GM19324 (cell line): Measurements from ENCODE around the gene CACNG8.
"Not testable (repeated sequence)": the region's sequence is repeated elsewhere in the genome, so short reads cannot be mapped to it uniquely, and the experiment has no call there.

Source experiments
- ATAC-seq: cut with Tn5 transposase; IDR thresholded peaks from one replicate; pipeline ENCODE4 v1.9.1; 2021; ENCODE audit warnings: mild to moderate bottlenecking, moderate library complexity; ENCODE audit not compliant: unreplicated experiment, low FRiP score

Gene CACNG8

DNA sequence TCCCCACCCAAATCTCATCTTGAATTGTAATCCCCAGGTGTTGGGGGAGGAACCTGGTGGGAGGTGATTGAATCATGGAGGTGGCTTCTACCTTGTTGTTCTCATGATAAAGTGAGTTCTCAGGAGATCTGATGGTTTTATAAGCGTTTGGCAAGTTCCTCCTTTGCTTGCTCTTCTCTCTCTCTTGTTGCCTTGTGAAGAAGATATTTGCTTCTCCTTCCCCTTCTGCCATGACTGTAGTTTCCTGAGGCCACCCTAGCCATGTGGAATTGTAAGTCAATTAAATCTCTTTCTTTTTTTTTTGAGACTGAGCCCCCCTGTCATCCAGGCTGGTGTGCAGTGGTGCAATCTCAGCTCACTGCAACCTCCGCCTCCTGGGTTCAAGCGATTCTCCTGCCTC, 66.6 kb downstream of the CACNG8 start:
- no peak for ATAC-seq

GRCh38 chr19:54029930-54030490, 67.3 kb downstream of the CACNG8 start:
- ATAC-seq, result no peak

DNA sequence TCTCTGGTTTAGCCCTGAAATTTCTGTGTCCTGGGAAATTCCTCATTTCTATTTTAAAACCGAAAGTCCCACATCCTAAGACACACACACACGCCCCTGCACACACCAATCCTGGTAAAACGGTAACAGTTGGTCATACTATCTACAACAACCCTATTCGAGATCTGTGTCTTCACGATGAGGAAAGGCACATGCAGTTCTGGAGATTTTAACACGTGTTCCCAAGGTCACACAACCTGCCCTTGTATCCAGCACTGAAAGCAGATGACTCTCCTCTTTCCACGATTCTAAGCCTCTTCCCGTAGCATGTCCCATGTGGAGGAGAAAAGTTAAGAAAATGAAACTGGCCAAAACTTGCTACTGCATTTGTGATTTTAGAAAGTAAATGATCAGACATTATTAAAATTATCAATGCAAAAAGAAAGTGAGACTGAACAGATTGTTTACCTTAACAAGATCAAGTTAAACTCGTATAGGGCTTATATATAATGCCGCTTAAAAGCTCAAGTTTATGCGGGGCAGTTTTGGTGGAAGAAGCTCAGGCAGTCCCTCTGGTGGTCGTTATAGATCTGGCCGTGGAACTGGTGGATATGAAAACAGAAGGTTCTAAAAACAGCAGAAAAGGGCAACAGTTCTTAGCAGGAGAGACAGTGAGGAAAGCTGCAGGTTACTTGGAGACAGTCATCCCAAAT, 68.3 kb downstream of the CACNG8 start:
- ATAC-seq, result no peak

GRCh38 chr19:54035215-54036178, 72.8 kb downstream of the CACNG8 start:
- ATAC-seq, result no peak

GRCh38 chr19:54036542-54036941, 73.8 kb downstream of the CACNG8 start:
- ATAC-seq, result not testable (repeated sequence)
